Suprapubic skin (tissue), 4 donors: ENCODE results near the gene NMNAT2.

Source experiments
- CTCF ChIP-seq, 2 donors: fragments of 200-600 bp in 1 of 2; fragments of 450-650 bp in 1 of 2; sonication (generic) in 1 of 2; IDR thresholded peaks; one replicate each; pipeline ENCODE4 v1.5.1; 2016 to 2019; ENCODE audit warnings: antibody characterized with exemption in 2 of 2, mild to moderate bottlenecking in 1 of 2, moderate library complexity in 1 of 2
- POLR2A ChIP-seq, 2 donors: fragments of 450-650 bp; IDR thresholded peaks; one replicate each; pipeline ENCODE4 v1.6.1; 2017; ENCODE audit warnings: antibody characterized with exemption in 2 of 2, mild to moderate bottlenecking in 2 of 2, moderate library complexity in 2 of 2
- POLR2AphosphoS5 ChIP-seq, 3 donors: sonication (generic); formaldehyde crosslinking; IDR thresholded peaks; one replicate each; pipeline ENCODE4 v1.6.1; 2017; ENCODE audit warnings: antibody characterized with exemption in 3 of 3

- no peak for TF ChIP-seq CTCF (IDR thresholded peaks at IDR 0.05)
- TF ChIP-seq POLR2AphosphoS5 (IDR thresholded peaks at IDR 0.05), result no peak
- TF ChIP-seq POLR2A (IDR thresholded peaks at IDR 0.05), result no peak
Measured at GRCh38 chr1:183449223-183449770, 31.1 kb upstream of the NMNAT2 start.
